ENCODE results near the gene ZFYVE9. TPM values are rescaled to one million over a fixed set of nuclear protein-coding genes. Genes with fewer than 3 reads are reported as not detected.

ZFYVE9 gene
- total and polyA plus RNA-seq, 2 of the 8 experiments (the other 6 are each of a cell fraction or from before 2014, with no cell fraction given): 5.8 to 26.5 TPM

DNA sequence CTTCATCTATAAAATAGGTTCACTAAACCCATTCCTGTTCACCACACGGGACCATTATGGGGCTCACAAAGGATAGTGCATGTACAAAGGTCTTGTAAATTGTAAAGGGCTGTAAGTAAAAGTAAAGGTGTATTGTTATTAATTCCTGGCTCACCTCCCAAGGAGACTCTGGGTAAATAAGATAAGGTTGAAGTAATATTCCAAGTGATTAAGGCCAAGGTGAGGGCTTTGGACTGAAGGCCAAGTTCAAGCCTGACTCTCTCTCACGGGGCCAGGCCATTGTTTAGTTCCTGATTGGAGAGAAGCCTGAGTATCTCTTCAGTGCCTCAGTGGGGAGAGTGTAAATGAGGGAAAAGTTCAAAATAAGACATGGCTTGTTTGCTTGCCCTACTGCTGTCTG, 19.5 kb upstream of the ZFYVE9 start:
- H3K23ac ChIP-seq (ENCODE audit: insufficient read length): no peak overlapping the region
- no peak overlapping the region for H2BK5ac ChIP-seq (ENCODE audit: low read depth, low read length)
- no peak overlapping the region for H4K5ac ChIP-seq (ENCODE audit: insufficient read length, low read depth, low read length)
- H4K8ac ChIP-seq (ENCODE audit: extremely low read depth, insufficient read depth, low read length): no peak overlapping the region
- H3K4me3 ChIP-seq (ENCODE audit: extremely low read depth in 1 of 4, insufficient read depth in 2 of 4, low read depth in 3 of 4, low read length in 4 of 4): no peak overlapping the region
- H3K27ac ChIP-seq (ENCODE audit: low read depth, low read length): no peak overlapping the region
- H3K79me2 ChIP-seq (ENCODE audit: control insufficient read depth in 1 of 2, insufficient read depth in 2 of 2, low read length in 2 of 2): no peaks in the 10 kb centered on the region
- no peak overlapping the region for H3K9ac ChIP-seq (replicated peaks in 1 of 4; ENCODE audit: extremely low read depth in 1 of 4, low read depth in 3 of 4, low read length in 3 of 4)
- H3K36me3 ChIP-seq (ENCODE audit: control insufficient read depth in 2 of 4, insufficient read depth in 4 of 4, low read length in 3 of 4): no peaks in the 10 kb centered on the region
- H3K79me1 ChIP-seq (ENCODE audit: low read depth, low read length): no peaks in the 10 kb centered on the region
- no peak overlapping the region for H2AK5ac ChIP-seq (ENCODE audit: low read depth, low read length)
- 77% methylated on average over 2 of the region's 2 CpGs; no CpG with 5 or more reads in 1 of the 2 experiments for WGBS, 2 experiments (ENCODE audit: extremely low coverage in 1 of 2, insufficient coverage in 1 of 2, insufficient read length in 1 of 2, insufficient replicate concordance in 2 of 2, low coverage in 1 of 2, low lambda C conversion rate in 2 of 2, missing lambda C conversion rate in 1 of 2)
- no peak overlapping the region for H3K4ac ChIP-seq (replicated peaks; ENCODE audit: insufficient read length, low read depth, low read length)
- no peak overlapping the region for H2BK20ac ChIP-seq (ENCODE audit: low read length)
- ChIA-PET CTCF (ENCODE audit: partially characterized antibody) (interaction anchor here (0.7 to 1.5 kb wide), 3 partner anchors 172 to 226 kb away, joined by 3 read pairs; no protein-coding TSS in a partner anchor), POLR2A (ENCODE audit: partially characterized antibody) (interaction anchor here (0.6 kb wide), 1 partner anchor 67 kb away, joined by 3 read pairs; no protein-coding TSS in a partner anchor)
- no peak overlapping the region for H2BK12ac ChIP-seq (ENCODE audit: low read depth, low read length)
- H3K14ac ChIP-seq (ENCODE audit: insufficient read length): no peak overlapping the region
- H2AFZ ChIP-seq (ENCODE audit: low read length): no peak overlapping the region
- peaks cover 0 to 10% (median 5%) of the 10 kb centered on the region in 4 experiments; a peak in 3 of 7 replicates for H3K4me1 ChIP-seq (replicated peaks in 1 of 4; ENCODE audit: control insufficient read depth in 3 of 4, insufficient read depth in 4 of 4, low read length in 3 of 4)
- H3K23me2 ChIP-seq (ENCODE audit: low read depth, low read length): no peaks in the 10 kb centered on the region
- no peak overlapping the region for H2BK15ac ChIP-seq (ENCODE audit: low read length)
- H3K27me3 ChIP-seq (replicated peaks in 1 of 4; ENCODE audit: control insufficient read depth in 3 of 4, extremely low read depth in 1 of 4, insufficient read depth in 3 of 4, low read length in 3 of 4): no peaks in the 10 kb centered on the region
- no peak overlapping the region for H3K56ac ChIP-seq (replicated peaks; ENCODE audit: insufficient read length, low read depth, low read length)
- FAIRE-seq: no peak
- H4K20me1 ChIP-seq (replicated peaks in 1 of 2; ENCODE audit: control insufficient read depth in 1 of 2, insufficient read depth in 2 of 2, low read length in 2 of 2): no peaks in the 10 kb centered on the region
- H2BK120ac ChIP-seq (replicated peaks; ENCODE audit: low read depth, low read length): no peak overlapping the region
- no peak overlapping the region for H3K18ac ChIP-seq (ENCODE audit: extremely low read depth, low read length)
- no peak for DNase-seq (ENCODE audit: low read depth in 1 of 2, low spot score in 2 of 2)
- no peaks in the 10 kb centered on the region for H3K9me3 ChIP-seq (ENCODE audit: insufficient read depth in 2 of 2, low read depth in 1 of 2, low read length in 1 of 2)
- H4K91ac ChIP-seq (replicated peaks; ENCODE audit: insufficient read length, low read length): no peak overlapping the region
- no peak overlapping the region for H3K4me2 ChIP-seq (ENCODE audit: insufficient read depth in 1 of 2, low read depth in 2 of 2, low read length in 2 of 2)
- TF ChIP-seq RNF2 (IDR thresholded peaks at IDR 0.05; ENCODE audit: borderline replicate concordance, low read depth, low read length, missing control alignments, poor library complexity, severe bottlenecking) (no peak), KDM4A (IDR thresholded peaks at IDR 0.05; ENCODE audit: low read depth, low read length, severe bottlenecking) (no peak), ASH2L (IDR thresholded peaks at IDR 0.05; ENCODE audit: low read length) (no peak), YY1 (IDR thresholded peaks at IDR 0.05; ENCODE audit: low read depth, low read length) (no peak), TEAD4 (IDR thresholded peaks at IDR 0.05; ENCODE audit: low read depth, low read length) (no peak), RBBP5 (IDR thresholded peaks at IDR 0.05; ENCODE audit: borderline replicate concordance, low read depth, low read length) (no peak), TBP (IDR thresholded peaks at IDR 0.05; ENCODE audit: low read depth, low read length) (no peak), NRF1 (IDR thresholded peaks at IDR 0.05; ENCODE audit: low read depth, low read length) (no peak), NANOG (IDR thresholded peaks at IDR 0.05; ENCODE audit: insufficient read depth, low read depth, low read length, poor library complexity, severe bottlenecking) (no peak), HDAC2 (IDR thresholded peaks at IDR 0.05; ENCODE audit: borderline replicate concordance in 1 of 2, low read depth in 2 of 2, low read length in 2 of 2) (no peak)
- TF ChIP-seq, protein P1, sequence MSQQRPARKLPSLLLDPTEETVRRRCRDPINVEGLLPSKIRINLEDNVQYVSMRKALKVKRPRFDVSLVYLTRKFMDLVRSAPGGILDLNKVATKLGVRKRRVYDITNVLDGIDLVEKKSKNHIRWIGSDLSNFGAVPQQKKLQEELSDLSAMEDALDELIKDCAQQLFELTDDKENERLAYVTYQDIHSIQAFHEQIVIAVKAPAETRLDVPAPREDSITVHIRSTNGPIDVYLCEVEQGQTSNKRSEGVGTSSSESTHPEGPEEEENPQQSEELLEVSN (IDR thresholded peaks at IDR 0.05): no peak
- TF ChIP-seq, protein P2, sequence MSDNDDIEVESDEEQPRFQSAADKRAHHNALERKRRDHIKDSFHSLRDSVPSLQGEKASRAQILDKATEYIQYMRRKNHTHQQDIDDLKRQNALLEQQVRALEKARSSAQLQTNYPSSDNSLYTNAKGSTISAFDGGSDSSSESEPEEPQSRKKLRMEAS (IDR thresholded peaks at IDR 0.05): no peak

Measured in H1 (cell line).